HCT116 (cell line): ENCODE measurements around the gene HES2. TPM values are rescaled to one million over a fixed set of nuclear protein-coding genes. Genes with fewer than 3 reads are reported as not detected.
A peak's percentile ranks its signal among the peaks of the same experiment; 100 is the strongest.

ENCODE experiments used
- ATAC-seq: fragments of 200-7000 bp; cut with Tn5 transposase; 2 replicates; pipeline ENCODE4 v1.9.1; 2020; ENCODE audit warnings: mild to moderate bottlenecking, moderate library complexity
- BruUV-seq: library from RNA; stranded (reverse); fragments of 400-500 nt; replicated peaks from 2 replicates; lab custom pipeline; 2021; lab: Mats Ljungman, UMichigan
- CTCF ChIA-PET: fragments of 300-600 bp; sonication (Branson Sonifier 250); formaldehyde crosslinking; loops from one replicate; lab custom pipeline; 2021; ENCODE audit warnings: antibody characterized with exemption; lab: Charles Lee
- POLR2A ChIA-PET: fragments of 300-600, 350-600 bp; sonication (Branson Sonifier 250); formaldehyde crosslinking; loops from one replicate; lab custom pipeline; 2021; ENCODE audit warnings: antibody characterized with exemption; lab: Charles Lee
- RAD21 ChIA-PET, 2 experiments: fragments of 300-600 bp; sonication (Branson Sonifier 250); formaldehyde crosslinking; loops; one replicate each; lab custom pipeline; 2023; ENCODE audit warnings: low total read pairs in 2 of 2; ENCODE audit not compliant: uncharacterized antibody in 2 of 2, unreplicated experiment in 2 of 2, low non-redundant PET in 1 of 2; lab: Charles Lee
- DNase-seq: peaks from one replicate; pipeline ENCODE4 v3.0.0-alpha.2; 2010; ENCODE audit warnings: low read depth, low spot score
- H2AFZ ChIP-seq: fragments of 200-600 bp; shearing (Covaris generic), sonication (generic); 2 replicates; pipeline ENCODE4 v1.6.1; 2017; ENCODE audit warnings: low read depth, mixed run types, mixed read lengths, antibody characterized with exemption, low read length; ENCODE audit not compliant: poor library complexity, severe bottlenecking
- H3K27ac ChIP-seq: 2 replicates; pipeline ENCODE4 v1.5.1; 2012; ENCODE audit warnings: low read depth, low read length
- H3K27me3 ChIP-seq: fragments of 200-600 bp; sonication (generic); 2 replicates; pipeline ENCODE4 v1.6.1; 2016; ENCODE audit warnings: mixed run types, low read length, mixed read lengths; ENCODE audit not compliant: insufficient read depth
- H3K36me3 ChIP-seq, 2 experiments: fragments of 200-500 bp in 1 of 2; fragments of 200-600 bp in 1 of 2; sonication (Bioruptor generic) in 1 of 2; sonication (generic) in 1 of 2; 2 replicates each; pipeline versions ENCODE4 v1.5.1 to v1.6.1; 2014 to 2016; ENCODE audit warnings: low read length in 2 of 2, inconsistent platforms in 1 of 2, mixed read lengths in 1 of 2, mixed run types in 1 of 2; ENCODE audit not compliant: insufficient read depth in 2 of 2, control insufficient read depth in 1 of 2
- H3K4me1 ChIP-seq, 2 experiments: fragments of 200-600 bp in 1 of 2; sonication (generic) in 1 of 2; 2 replicates each; pipeline versions ENCODE4 v1.5.1 to v1.6.1; 2012 to 2017; ENCODE audit warnings: low read length in 2 of 2, inconsistent platforms in 1 of 2, mild to moderate bottlenecking in 1 of 2, mixed read lengths in 1 of 2, mixed run types in 1 of 2, moderate library complexity in 1 of 2; ENCODE audit not compliant: insufficient read depth in 2 of 2, control insufficient read depth in 1 of 2
- H3K4me2 ChIP-seq: fragments of 200-600 bp; sonication (generic); 2 replicates; pipeline ENCODE4 v1.6.1; 2017; ENCODE audit warnings: mixed run types, low read length, mixed read lengths
- H3K4me3 ChIP-seq, 2 experiments: fragments of 200-600 bp in 1 of 2; sonication (generic) in 1 of 2; replicated peaks in 1 of 2; 2 replicates each; pipeline ENCODE4 v1.5.1; 2011 to 2016; ENCODE audit warnings: low read length in 2 of 2, control low read depth in 1 of 2, low read depth in 1 of 2, mild to moderate bottlenecking in 1 of 2, mixed read lengths in 1 of 2, mixed run types in 1 of 2
- H3K79me2 ChIP-seq: fragments of 200-600 bp; sonication (generic); 2 replicates; pipeline ENCODE4 v1.6.1; 2017; ENCODE audit warnings: mild to moderate bottlenecking, mixed run types, low read length, moderate library complexity, mixed read lengths; ENCODE audit not compliant: insufficient read depth
- H3K9ac ChIP-seq: fragments of 200-600 bp; sonication (generic); 2 replicates; pipeline ENCODE4 v1.6.1; 2016; ENCODE audit warnings: low read length, mixed read lengths
- H3K9me2 ChIP-seq: fragments of 200-600 bp; sonication (generic), shearing (Covaris generic); 2 replicates; pipeline ENCODE4 v1.6.1; 2017; ENCODE audit warnings: mixed run types, mild to moderate bottlenecking, moderate library complexity; ENCODE audit not compliant: insufficient read depth
- H3K9me3 ChIP-seq, 2 experiments: fragments of 200-500 bp in 1 of 2; fragments of 200-600 bp in 1 of 2; sonication (Bioruptor generic) in 1 of 2; sonication (generic) in 1 of 2; 2 replicates each; pipeline ENCODE4 v1.6.1; 2014 to 2017; ENCODE audit warnings: low read length in 2 of 2, mixed read lengths in 2 of 2, inconsistent platforms in 1 of 2, low read depth in 1 of 2, mild to moderate bottlenecking in 1 of 2, mixed run types in 1 of 2, moderate library complexity in 1 of 2; ENCODE audit not compliant: control insufficient read depth in 1 of 2, insufficient read depth in 1 of 2
- H4K20me1 ChIP-seq: fragments of 200-600 bp; sonication (generic), shearing (Covaris generic); 2 replicates; pipeline ENCODE4 v1.6.1; 2017; ENCODE audit warnings: mixed run types, mild to moderate bottlenecking, moderate library complexity; ENCODE audit not compliant: insufficient read depth
- CEBPB ChIP-seq: IDR thresholded peaks from 2 replicates; pipeline ENCODE4 v1.6.1; 2012; ENCODE audit warnings: low read depth
- CTCF ChIP-seq, 3 experiments: fragments of 200-600 bp in 1 of 3; sonication (generic) in 1 of 3; IDR thresholded peaks in 2 of 3; conservative IDR thresholded peaks in 1 of 3; 2 replicates each; pipeline ENCODE4 v1.5.1; 2012 to 2017; ENCODE audit warnings: low read depth in 2 of 3, low read length in 2 of 3, antibody characterized with exemption in 1 of 3, borderline replicate concordance in 1 of 3, control low read depth in 1 of 3, mild to moderate bottlenecking in 1 of 3, mixed read lengths in 1 of 3, mixed run types in 1 of 3, moderate library complexity in 1 of 3; ENCODE audit not compliant: insufficient read depth in 1 of 3
- POLR2AphosphoS5 ChIP-seq: IDR thresholded peaks from 2 replicates; pipeline ENCODE4 v1.6.1; 2011; ENCODE audit warnings: mild to moderate bottlenecking, low read depth, low read length, moderate library complexity
- YY1 ChIP-seq: IDR thresholded peaks from 2 replicates; pipeline ENCODE4 v1.6.1; 2011; ENCODE audit warnings: low read length, low read depth, moderate library complexity, mild to moderate bottlenecking; ENCODE audit not compliant: insufficient replicate concordance; ENCODE audit errors: extremely low read depth
- ZBTB33 ChIP-seq: IDR thresholded peaks from 2 replicates; pipeline ENCODE4 v1.6.1; 2011; ENCODE audit warnings: mild to moderate bottlenecking, low read length, moderate library complexity; ENCODE audit not compliant: insufficient replicate concordance; ENCODE audit errors: extremely low read depth
- intact Hi-C: fragments of 100-400 bp; cut with micrococcal nuclease; formaldehyde crosslinking; loops from 2 replicates; pipeline ENCODE4 v1.10.0; 2022
- total RNA-seq: library from RNA; stranded (reverse); gene quantifications from one replicate; pipeline ENCODE4 v1.2.1, GENCODE V29; 2021; ENCODE audit not compliant: unreplicated experiment
- TF ChIP-seq, protein P1 (sequence below): IDR thresholded peaks from 2 replicates; pipeline ENCODE4 v1.6.1; 2012

The HES2 gene
- total RNA-seq, 1 experiment from 2014 or later: 8.4 TPM

DNA sequence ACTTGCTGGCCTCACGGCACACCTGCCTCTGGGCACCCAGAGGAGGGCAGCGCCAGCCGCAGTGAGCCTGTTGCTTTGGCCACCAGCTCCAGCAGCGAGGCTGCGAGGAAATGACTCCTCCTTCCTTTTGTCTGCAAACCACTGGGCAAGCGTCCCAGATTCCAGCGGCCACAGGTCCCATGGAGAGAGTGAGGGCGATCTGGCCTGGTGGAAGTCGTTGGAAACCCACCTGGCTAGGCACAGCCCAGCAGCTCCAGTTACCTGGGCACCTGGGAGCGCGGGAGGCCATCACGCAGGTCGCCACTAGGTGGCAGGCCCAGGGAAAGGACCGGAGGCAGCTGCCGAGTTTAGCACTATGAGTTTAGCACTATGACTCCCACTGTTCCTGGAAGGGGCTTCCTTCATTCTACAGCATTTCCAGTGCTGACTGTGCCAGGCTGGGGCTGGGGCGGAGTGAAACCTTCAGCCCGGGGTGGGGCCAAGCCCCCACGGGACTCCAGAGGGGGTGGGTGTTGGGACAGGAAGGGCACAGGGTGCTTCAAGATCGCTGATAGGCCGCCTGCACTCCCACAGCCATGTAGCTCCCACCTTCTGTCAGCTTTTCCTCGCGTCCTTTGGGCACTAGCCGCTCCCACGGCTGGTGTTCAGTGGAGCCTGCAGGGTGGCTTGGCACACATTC is 3.7 kb upstream of the HES2 start:
- no peaks in the 10 kb centered on the region for H3K27me3 ChIP-seq
- POLR2A ChIA-PET: interaction anchor here (0.6 to 2.2 kb wide), 7 partner anchors 9 to 1490 kb away, joined by 3 to 13 read pairs (median 6); partner anchors contain the start of genes ACOT7 and PLEKHG5
- H3K4me3 ChIP-seq: peak overlapping the region; percentile 62 to 76
- DNase-seq: peak; percentile 80
- H2AFZ ChIP-seq: peak overlapping the region; percentile 3
- H4K20me1 ChIP-seq: no peaks in the 10 kb centered on the region
- H3K9me2 ChIP-seq: no peaks in the 10 kb centered on the region
- TF ChIP-seq ZBTB33 (peak; percentile 46), CEBPB (no peak), CTCF (IDR thresholded peaks at IDR 0.05 in 2 of 3, conservative IDR thresholded peaks at IDR 0.05 in 1 of 3; ENCODE audit: borderline replicate concordance in 1 of 3, insufficient read depth in 1 of 3, low read depth in 2 of 3, low read length in 2 of 3) (peak in 2 of 3 experiments; percentile 90 to 95; a peak in 4 of 6 replicates), POLR2AphosphoS5 (peak; percentile 40; the same call in 1 of the 2 replicates), YY1 (peak; percentile 54)
- TF ChIP-seq, protein P1, sequence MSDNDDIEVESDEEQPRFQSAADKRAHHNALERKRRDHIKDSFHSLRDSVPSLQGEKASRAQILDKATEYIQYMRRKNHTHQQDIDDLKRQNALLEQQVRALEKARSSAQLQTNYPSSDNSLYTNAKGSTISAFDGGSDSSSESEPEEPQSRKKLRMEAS: no peak
- no peaks in the 10 kb centered on the region for H3K9me3 ChIP-seq
- peak overlapping the region; percentile 73 for H3K9ac ChIP-seq
- CTCF ChIA-PET: interaction anchor here (0.6 to 3.5 kb wide), 29 partner anchors 9 to 223 kb away, joined by 3 to 105 read pairs (median 5); partner anchors contain the start of genes ACOT7, ICMT, PLEKHG5 and RNF207
- H3K79me2 ChIP-seq: peaks cover 11% of the 10 kb centered on the region; the same call in 1 of the 2 replicates
- no peaks in the 10 kb centered on the region for H3K36me3 ChIP-seq
- H3K4me1 ChIP-seq: peaks cover 65 to 89% of the 10 kb centered on the region in 2 experiments
- intact Hi-C loops: loop anchor here (1.0 kb wide), 1 partner anchor 15 kb away; no protein-coding TSS in a partner anchor
- peak overlapping the region; percentile 37 for H3K27ac ChIP-seq
- ATAC-seq: peak; percentile 50
- H3K4me2 ChIP-seq: peak overlapping the region; percentile 83
- RAD21 ChIA-PET: interaction anchor here (1.4 to 1.6 kb wide), 3 partner anchors 14 to 17 kb away, joined by 4 to 11 read pairs (median 9); no protein-coding TSS in a partner anchor
- BruUV-seq: no TSS peak
